Measurements from ENCODE around the gene MEGF11. TPM values are rescaled to one million over a fixed set of nuclear protein-coding genes. Genes with fewer than 3 reads are reported as not detected.

The MEGF11 gene
- total and polyA plus RNA-seq, 2 donors (not counting 1 experiment from before 2014, with no cell fraction given), result under 0.01 TPM; not detected in 1

GRCh38 chr15:66178531-66178910, 75.0 kb downstream of the MEGF11 start:
- no peaks in the 10 kb centered on the region for H4K20me1 ChIP-seq (ENCODE audit: control insufficient read depth, extremely low read depth, insufficient read depth, low read length)
- no peak overlapping the region for H3K27ac ChIP-seq (ENCODE audit: insufficient read depth, low read length)
- no peak overlapping the region for H3K4me3 ChIP-seq (replicated peaks in 1 of 4; ENCODE audit: control extremely low read depth in 1 of 4, insufficient read depth in 1 of 4, low read depth in 3 of 4, low read length in 4 of 4)
- H3K9me3 ChIP-seq (ENCODE audit: control insufficient read depth, insufficient read depth, low read depth, low read length), result no peaks in the 10 kb centered on the region
- no peaks in the 10 kb centered on the region for H3K4me1 ChIP-seq (ENCODE audit: control insufficient read depth, extremely low read depth, insufficient read depth, low read length)
- H3K79me2 ChIP-seq (ENCODE audit: control insufficient read depth, insufficient read depth, low read length), result no peaks in the 10 kb centered on the region
- H3K9ac ChIP-seq (ENCODE audit: insufficient read depth, low read length), result no peak overlapping the region
- peaks cover 25% of the 10 kb centered on the region for H3K27me3 ChIP-seq (ENCODE audit: control insufficient read depth, insufficient read depth, low read length)
- no peak overlapping the region for H3K4me2 ChIP-seq (ENCODE audit: extremely low read depth, insufficient read depth, low read length)
- DNase-seq (ENCODE audit: low read depth in 2 of 2), result no peak
- no peak overlapping the region for H2AFZ ChIP-seq (ENCODE audit: low read length)
- no peaks in the 10 kb centered on the region for H3K36me3 ChIP-seq (ENCODE audit: control insufficient read depth, insufficient read depth, low read length)
- no peak for TF ChIP-seq EZH2 (IDR thresholded peaks at IDR 0.05; ENCODE audit: low read length, missing control alignments)
- no peak for TF ChIP-seq CTCF (conservative IDR thresholded peaks at IDR 0.05 in 1 of 2, IDR thresholded peaks at IDR 0.05 in 1 of 2; ENCODE audit: low read depth in 1 of 2, low read length in 2 of 2)

DNA sequence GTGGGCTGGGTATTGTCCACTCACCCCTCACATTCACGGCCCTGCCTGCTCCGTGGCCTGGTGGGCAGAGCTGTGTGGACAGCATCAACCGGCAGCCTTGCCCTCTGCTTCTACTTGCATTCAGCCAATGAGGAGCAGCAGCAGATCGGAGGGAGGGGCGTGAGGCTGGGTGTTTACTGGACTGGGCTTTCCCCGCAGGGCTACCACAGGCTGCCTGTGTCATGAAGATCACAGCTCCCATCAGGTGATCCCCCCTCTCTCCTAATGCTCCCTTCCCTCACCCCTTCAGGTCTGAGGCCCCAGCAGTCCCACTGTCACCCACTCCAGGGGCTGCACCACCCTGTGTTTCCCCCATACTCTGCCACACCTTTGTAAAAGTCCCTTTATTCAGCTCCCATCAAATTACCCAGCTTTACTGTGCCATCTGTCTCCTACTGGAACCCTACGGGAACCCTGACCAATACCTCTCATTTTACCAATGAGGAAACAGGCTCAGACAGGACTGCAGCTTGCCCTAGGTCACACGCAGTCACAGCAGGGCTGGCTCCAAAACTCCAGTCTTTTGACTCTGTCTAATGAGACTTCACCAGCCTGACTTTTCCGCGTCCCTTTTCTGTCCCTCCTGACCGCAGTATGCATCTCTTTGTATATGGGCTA, 81.1 kb downstream of the MEGF11 start:
- no peak overlapping the region for H3K9ac ChIP-seq (ENCODE audit: insufficient read depth, low read length)
- no peaks in the 10 kb centered on the region for H3K9me3 ChIP-seq (ENCODE audit: control insufficient read depth, insufficient read depth, low read depth, low read length)
- H3K27ac ChIP-seq (ENCODE audit: insufficient read depth, low read length), result no peak overlapping the region
- H3K4me1 ChIP-seq (ENCODE audit: control insufficient read depth, extremely low read depth, insufficient read depth, low read length), result no peaks in the 10 kb centered on the region
- DNase-seq (ENCODE audit: low read depth in 2 of 2), result no peak
- H3K79me2 ChIP-seq (ENCODE audit: control insufficient read depth, insufficient read depth, low read length), result no peaks in the 10 kb centered on the region
- no peak overlapping the region for H3K4me2 ChIP-seq (ENCODE audit: extremely low read depth, insufficient read depth, low read length)
- H3K36me3 ChIP-seq (ENCODE audit: control insufficient read depth, insufficient read depth, low read length), result no peaks in the 10 kb centered on the region
- H3K27me3 ChIP-seq (ENCODE audit: control insufficient read depth, insufficient read depth, low read length), result peaks cover 11% of the 10 kb centered on the region
- no peak overlapping the region for H3K4me3 ChIP-seq (replicated peaks in 1 of 4; ENCODE audit: control extremely low read depth in 1 of 4, insufficient read depth in 1 of 4, low read depth in 3 of 4, low read length in 4 of 4)
- no peak overlapping the region for H2AFZ ChIP-seq (ENCODE audit: low read length)
- TF ChIP-seq CTCF (conservative IDR thresholded peaks at IDR 0.05 in 1 of 2, IDR thresholded peaks at IDR 0.05 in 1 of 2; ENCODE audit: low read depth in 1 of 2, low read length in 2 of 2) (no peak), EZH2 (IDR thresholded peaks at IDR 0.05; ENCODE audit: low read length, missing control alignments) (no peak)
- H4K20me1 ChIP-seq (ENCODE audit: control insufficient read depth, extremely low read depth, insufficient read depth, low read length), result no peaks in the 10 kb centered on the region

DNA sequence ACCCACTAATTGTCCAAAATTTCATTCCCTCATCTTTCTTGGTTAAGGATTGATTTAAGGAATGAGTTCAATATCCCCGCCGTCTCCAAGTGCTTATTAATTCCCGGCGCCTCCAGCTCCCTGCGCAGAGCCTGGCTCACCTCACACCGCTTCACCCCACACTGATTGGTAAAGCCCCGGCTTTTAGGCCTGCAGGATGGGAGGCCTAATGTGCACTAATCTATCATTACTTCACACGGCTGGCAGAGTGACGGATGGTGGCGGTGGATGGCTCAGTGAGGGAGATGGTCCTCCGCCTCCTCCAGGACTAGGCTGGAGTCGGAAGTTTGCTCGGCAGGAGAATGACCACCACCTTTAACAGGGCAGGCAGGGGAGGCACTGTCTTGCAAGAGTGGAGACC, 81.7 kb downstream of the MEGF11 start:
- Histone ChIP-seq H3K27me3 (ENCODE audit: control insufficient read depth, insufficient read depth, low read length) (peaks cover 9% of the 10 kb centered on the region), H3K4me3 (replicated peaks in 1 of 4; ENCODE audit: control extremely low read depth in 1 of 4, insufficient read depth in 1 of 4, low read depth in 3 of 4, low read length in 4 of 4) (no peak overlapping the region), H3K36me3 (ENCODE audit: control insufficient read depth, insufficient read depth, low read length) (no peaks in the 10 kb centered on the region), H3K27ac (ENCODE audit: insufficient read depth, low read length) (no peak overlapping the region), H2AFZ (ENCODE audit: low read length) (no peak overlapping the region), H3K4me1 (ENCODE audit: control insufficient read depth, extremely low read depth, insufficient read depth, low read length) (no peaks in the 10 kb centered on the region), H3K79me2 (ENCODE audit: control insufficient read depth, insufficient read depth, low read length) (no peaks in the 10 kb centered on the region), H3K9ac (ENCODE audit: insufficient read depth, low read length) (no peak overlapping the region), H3K4me2 (ENCODE audit: extremely low read depth, insufficient read depth, low read length) (no peak overlapping the region), H4K20me1 (ENCODE audit: control insufficient read depth, extremely low read depth, insufficient read depth, low read length) (no peaks in the 10 kb centered on the region), H3K9me3 (ENCODE audit: control insufficient read depth, insufficient read depth, low read depth, low read length) (no peaks in the 10 kb centered on the region)
- TF ChIP-seq EZH2 (IDR thresholded peaks at IDR 0.05; ENCODE audit: low read length, missing control alignments) (no peak), CTCF (conservative IDR thresholded peaks at IDR 0.05 in 1 of 2, IDR thresholded peaks at IDR 0.05 in 1 of 2; ENCODE audit: low read depth in 1 of 2, low read length in 2 of 2) (no peak)
- DNase-seq (ENCODE audit: low read depth in 2 of 2), result no peak
